CD4-positive, alpha-beta T cell (primary cell): ENCODE results near the gene CISH. TPM values are rescaled to one million over a fixed set of nuclear protein-coding genes. Genes with fewer than 3 reads are reported as not detected.

ENCODE experiments used
- ATAC-seq: fragments of 200-7000 bp; cut with Tn5 transposase; one replicate; pipeline ENCODE4 v1.10.0; 2022; ENCODE audit warnings: mild to moderate bottlenecking; ENCODE audit not compliant: poor library complexity
- CTCF ChIA-PET: fragments of 350-600 bp; sonication (Branson Sonifier 250); formaldehyde crosslinking; loops from one replicate; lab custom pipeline; 2021; ENCODE audit warnings: antibody characterized with exemption, inconsistent platforms; lab: Charles Lee
- POLR2A ChIA-PET: fragments of 350-600 bp; sonication (Branson Sonifier 250); formaldehyde crosslinking; loops from one replicate; lab custom pipeline; 2021; ENCODE audit warnings: antibody characterized with exemption, inconsistent platforms; lab: Charles Lee
- DNase-seq, 14 experiments: peaks; one replicate each; pipeline ENCODE4 v3.0.0-alpha.2; 2013 to 2020; ENCODE audit warnings: mixed read lengths in 2 of 14
- H3K27ac ChIP-seq, 2 donors: one replicate each; pipeline versions ENCODE4 v1.5.1 to v1.7.0; 2013; ENCODE audit warnings: low read length in 2 of 2, low read depth in 1 of 2, mild to moderate bottlenecking in 1 of 2
- H3K27me3 ChIP-seq, 2 experiments: 1 replicate in 1 of 2; 2 replicates in 1 of 2; pipeline versions ENCODE4 v1.6.1 to v1.7.0; 2013; ENCODE audit warnings: low read length in 2 of 2, control low read depth in 1 of 2, mild to moderate bottlenecking in 1 of 2, moderate library complexity in 1 of 2; ENCODE audit not compliant: insufficient read depth in 2 of 2, control insufficient read depth in 1 of 2
- H3K36me3 ChIP-seq: one replicate; pipeline ENCODE4 v1.6.1; 2013; ENCODE audit warnings: low read length, control low read depth; ENCODE audit not compliant: insufficient read depth
- H3K4me1 ChIP-seq: one replicate; pipeline ENCODE4 v1.6.1; 2013; ENCODE audit warnings: low read length, control low read depth; ENCODE audit not compliant: insufficient read depth
- H3K4me3 ChIP-seq: one replicate; pipeline ENCODE4 v1.5.1; 2013; ENCODE audit warnings: mild to moderate bottlenecking, low read length, moderate library complexity
- H3K9me3 ChIP-seq, 2 experiments: 1 replicate in 1 of 2; 2 replicates in 1 of 2; pipeline versions ENCODE4 v1.6.1 to v1.7.0; 2013; ENCODE audit warnings: low read length in 2 of 2, mild to moderate bottlenecking in 2 of 2, control low read depth in 1 of 2, moderate library complexity in 1 of 2; ENCODE audit not compliant: control insufficient read depth in 1 of 2, insufficient read depth in 1 of 2
- H3K27ac Mint-ChIP-seq: one replicate; pipeline ENCODE4 v1.8.0; 2020; ENCODE audit warnings: mixed read lengths
- H3K27me3 Mint-ChIP-seq: one replicate; pipeline ENCODE4 v1.8.0; 2021; ENCODE audit warnings: mixed read lengths
- H3K36me3 Mint-ChIP-seq: one replicate; pipeline ENCODE4 v1.8.0; 2021; ENCODE audit warnings: low read depth, mixed read lengths
- H3K4me1 Mint-ChIP-seq: one replicate; pipeline ENCODE4 v1.8.0; 2021; ENCODE audit warnings: low read depth, mixed read lengths
- H3K4me3 Mint-ChIP-seq: one replicate; pipeline ENCODE4 v1.8.0; 2020; ENCODE audit warnings: mild to moderate bottlenecking, mixed read lengths
- H3K9me3 Mint-ChIP-seq: one replicate; pipeline ENCODE4 v1.8.0; 2020; ENCODE audit warnings: mixed read lengths
- intact Hi-C, 2 experiments: fragments of 100-400 bp; cut with DNase I in 1 of 2; cut with micrococcal nuclease in 1 of 2; formaldehyde crosslinking; loops; one replicate each; pipeline versions ENCODE4 v1.15.1 to v1.9.0; 2023 to 2025; cut with DNase I, micrococcal nuclease
- total RNA-seq, 174 experiments: library from RNA in 2 of 174; stranded (reverse) in 2 of 174; gene quantifications; one replicate each; pipeline ENCODE4 v1.2.3 and lab custom pipeline; 2021 to 2026
- TF ChIP-seq, protein P1 (sequence below): fragments of 200-600 bp; IDR thresholded peaks from one replicate; pipeline ENCODE4 v1.8.0; 2022; ENCODE audit warnings: antibody characterized with exemption, mild to moderate bottlenecking

Gene CISH
- total RNA-seq, 2 experiments from 2014 or later = 3.5 to 3.7 TPM

DNA sequence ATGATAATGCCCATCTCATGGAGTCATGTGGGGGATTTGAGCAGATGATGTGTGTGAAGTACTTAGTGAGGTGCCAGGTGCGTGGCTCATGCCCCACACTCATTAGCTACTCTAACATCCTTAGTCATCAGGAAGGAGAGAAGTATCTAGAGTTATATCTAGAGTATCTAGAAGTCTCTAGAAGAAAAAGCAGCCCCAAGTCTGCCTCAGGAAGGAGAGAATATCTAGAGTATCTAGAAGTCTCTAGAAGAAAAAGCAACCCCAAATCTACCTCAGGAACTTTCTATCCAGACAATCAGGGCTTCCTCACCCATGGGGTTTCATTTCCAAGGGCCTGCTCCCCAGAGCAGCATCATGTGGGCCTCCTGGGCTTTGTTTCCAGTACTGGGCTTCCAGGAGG, 38.4 kb upstream of the CISH start:
- Mint-ChIP-seq H3K4me3 (no peak overlapping the region), H3K36me3 (peaks cover 24% of the 10 kb centered on the region), H3K27me3 (no peaks in the 10 kb centered on the region), H3K4me1 (peaks cover 1% of the 10 kb centered on the region), H3K27ac (peak overlapping the region; percentile 63), H3K9me3 (no peaks in the 10 kb centered on the region)
- intact Hi-C loops = no loop called here
- ChIA-PET CTCF (no interaction called here), POLR2A (interaction anchor here (1.4 kb wide), 1 partner anchor 34 kb away, joined by 3 read pairs; no protein-coding TSS in a partner anchor)
- H3K4me1 ChIP-seq = peaks cover 3% of the 10 kb centered on the region
- DNase-seq = no peak
- TF ChIP-seq, protein P1, sequence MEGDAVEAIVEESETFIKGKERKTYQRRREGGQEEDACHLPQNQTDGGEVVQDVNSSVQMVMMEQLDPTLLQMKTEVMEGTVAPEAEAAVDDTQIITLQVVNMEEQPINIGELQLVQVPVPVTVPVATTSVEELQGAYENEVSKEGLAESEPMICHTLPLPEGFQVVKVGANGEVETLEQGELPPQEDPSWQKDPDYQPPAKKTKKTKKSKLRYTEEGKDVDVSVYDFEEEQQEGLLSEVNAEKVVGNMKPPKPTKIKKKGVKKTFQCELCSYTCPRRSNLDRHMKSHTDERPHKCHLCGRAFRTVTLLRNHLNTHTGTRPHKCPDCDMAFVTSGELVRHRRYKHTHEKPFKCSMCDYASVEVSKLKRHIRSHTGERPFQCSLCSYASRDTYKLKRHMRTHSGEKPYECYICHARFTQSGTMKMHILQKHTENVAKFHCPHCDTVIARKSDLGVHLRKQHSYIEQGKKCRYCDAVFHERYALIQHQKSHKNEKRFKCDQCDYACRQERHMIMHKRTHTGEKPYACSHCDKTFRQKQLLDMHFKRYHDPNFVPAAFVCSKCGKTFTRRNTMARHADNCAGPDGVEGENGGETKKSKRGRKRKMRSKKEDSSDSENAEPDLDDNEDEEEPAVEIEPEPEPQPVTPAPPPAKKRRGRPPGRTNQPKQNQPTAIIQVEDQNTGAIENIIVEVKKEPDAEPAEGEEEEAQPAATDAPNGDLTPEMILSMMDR = no peak
- no peaks in the 10 kb centered on the region for H3K27me3 ChIP-seq
- H3K36me3 ChIP-seq = peaks cover 42% of the 10 kb centered on the region
- H3K27ac ChIP-seq = no peak overlapping the region
- H3K4me3 ChIP-seq = no peak overlapping the region
- no peaks in the 10 kb centered on the region for H3K9me3 ChIP-seq
- no peak for ATAC-seq

DNA sequence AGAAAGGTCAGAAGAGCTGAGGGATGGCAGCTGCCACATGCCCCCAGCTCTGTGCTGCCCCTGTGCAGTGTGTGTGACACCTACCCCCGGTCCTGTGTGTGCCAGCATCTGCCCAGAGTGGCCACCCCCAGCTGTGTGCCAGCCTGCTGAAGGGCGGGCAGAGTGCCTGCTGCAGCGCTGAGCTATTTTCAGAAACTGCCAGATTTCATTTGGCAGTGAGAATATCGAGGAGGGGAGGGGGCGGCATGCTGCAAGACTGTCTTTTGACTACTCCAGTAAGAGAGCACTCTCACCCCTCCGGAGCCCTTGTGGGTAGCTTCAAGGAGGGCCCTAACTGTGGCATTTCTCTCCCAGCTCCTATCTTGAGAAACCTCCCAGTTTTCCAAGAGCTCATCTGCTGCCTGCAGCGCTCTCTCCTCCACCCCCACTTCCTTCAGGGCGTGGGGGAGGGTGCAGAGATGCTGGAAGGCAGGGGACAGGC, 37.9 kb upstream of the CISH start:
- TF ChIP-seq, protein P1 = no peak
- Mint-ChIP-seq H3K27me3 (no peaks in the 10 kb centered on the region), H3K9me3 (no peaks in the 10 kb centered on the region), H3K27ac (peak overlapping the region; percentile 63), H3K36me3 (peaks cover 30% of the 10 kb centered on the region), H3K4me3 (no peak overlapping the region), H3K4me1 (no peaks in the 10 kb centered on the region)
- ATAC-seq (no peak), DNase-seq (no peak)
- no peak overlapping the region for H3K27ac ChIP-seq
- H3K27me3 ChIP-seq = no peaks in the 10 kb centered on the region
- H3K9me3 ChIP-seq = no peaks in the 10 kb centered on the region
- ChIA-PET CTCF (interaction anchor here (0.8 kb wide), 1 partner anchor 34 kb away, joined by 3 read pairs; no protein-coding TSS in a partner anchor), POLR2A (interaction anchor here (1.4 kb wide), 1 partner anchor 34 kb away, joined by 3 read pairs; no protein-coding TSS in a partner anchor)
- H3K36me3 ChIP-seq = peaks cover 47% of the 10 kb centered on the region
- no peaks in the 10 kb centered on the region for H3K4me1 ChIP-seq
- no peak overlapping the region for H3K4me3 ChIP-seq
- intact Hi-C loops = no loop called here

DNA sequence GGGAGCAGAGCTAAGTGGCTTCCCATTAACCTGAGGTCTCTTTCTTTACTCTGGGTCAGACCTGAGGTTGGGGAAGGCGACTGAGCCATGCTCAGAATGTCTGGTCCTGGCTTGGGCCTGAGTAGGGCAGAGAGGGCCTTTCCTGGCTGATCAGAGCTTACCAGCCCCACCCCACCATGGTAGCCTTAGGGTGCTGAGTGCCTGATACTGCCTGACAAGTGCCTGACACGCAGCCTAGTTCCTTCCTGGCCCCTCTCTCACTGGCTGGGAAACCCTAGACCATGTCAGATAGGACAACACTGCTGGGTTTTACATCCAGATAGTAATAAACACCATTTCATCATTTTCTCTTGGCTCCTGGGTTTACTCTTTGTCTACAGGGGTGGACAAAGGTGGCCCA, 37.4 kb upstream of the CISH start:
- no peaks in the 10 kb centered on the region for H3K9me3 Mint-ChIP-seq
- ChIA-PET POLR2A (interaction anchor here (1.4 kb wide), 1 partner anchor 33 kb away, joined by 3 read pairs; no protein-coding TSS in a partner anchor), CTCF (interaction anchor here (0.8 kb wide), 1 partner anchor 33 kb away, joined by 3 read pairs; no protein-coding TSS in a partner anchor)
- TF ChIP-seq, protein P1 = no peak
- ATAC-seq (no peak), DNase-seq (no peak)
- Histone ChIP-seq H3K9me3 (no peaks in the 10 kb centered on the region), H3K27me3 (no peaks in the 10 kb centered on the region), H3K4me1 (no peaks in the 10 kb centered on the region), H3K27ac (no peak overlapping the region), H3K4me3 (no peak overlapping the region), H3K36me3 (peaks cover 53% of the 10 kb centered on the region)
- peaks cover 35% of the 10 kb centered on the region for H3K36me3 Mint-ChIP-seq
- H3K4me1 Mint-ChIP-seq = no peaks in the 10 kb centered on the region
- no peaks in the 10 kb centered on the region for H3K27me3 Mint-ChIP-seq
- no peak overlapping the region for H3K4me3 Mint-ChIP-seq
- no peak overlapping the region for H3K27ac Mint-ChIP-seq
- intact Hi-C loops = no loop called here
